Upper lobe of left lung (tissue), 6 donors: ENCODE measurements around the gene GNL3L. TPM values are rescaled to one million over a fixed set of nuclear protein-coding genes. Genes with fewer than 3 reads are reported as not detected.

Source experiments
- ATAC-seq, 2 donors: fragments of 200-7000 bp; cut with Tn5 transposase; one replicate each; pipeline ENCODE4 v1.9.1; 2022; ENCODE audit warnings: mild to moderate bottlenecking in 2 of 2, moderate library complexity in 2 of 2; ENCODE audit not compliant: low FRiP score in 2 of 2
- DNase-seq, 2 donors: peaks; one replicate each; pipeline ENCODE4 v3.0.0-alpha.2; 2019 to 2020
- H3K27ac ChIP-seq, 4 donors: fragments of 200-600 bp; sonication (generic); one replicate each; pipeline ENCODE4 v1.5.1; 2016 to 2019
- H3K27me3 ChIP-seq, 4 donors: fragments of 200-600 bp; sonication (generic); one replicate each; pipeline ENCODE4 v1.5.1; 2017 to 2019
- H3K36me3 ChIP-seq, 4 donors: fragments of 200-600 bp; sonication (generic); one replicate each; pipeline ENCODE4 v1.5.1; 2016 to 2019
- H3K4me1 ChIP-seq, 4 donors: fragments of 200-600 bp; sonication (generic); one replicate each; pipeline ENCODE4 v1.5.1; 2018 to 2019
- H3K4me3 ChIP-seq, 4 donors: fragments of 200-600 bp; sonication (generic); one replicate each; pipeline ENCODE4 v1.5.1; 2017 to 2019; ENCODE audit warnings: mild to moderate bottlenecking in 2 of 4, moderate library complexity in 1 of 4
- H3K9me3 ChIP-seq, 4 donors: fragments of 200-600 bp; sonication (generic); one replicate each; pipeline ENCODE4 v1.5.1; 2018 to 2019
- CTCF ChIP-seq, 6 experiments: fragments of 450-650 bp in 4 of 6; fragments of 200-600 bp in 2 of 6; sonication (generic) in 2 of 6; IDR thresholded peaks; one replicate each; pipeline ENCODE4 v1.5.1; 2016 to 2019; ENCODE audit warnings: antibody characterized with exemption in 6 of 6
- EP300 ChIP-seq, 4 donors: sonication (generic); formaldehyde crosslinking; IDR thresholded peaks; one replicate each; pipeline ENCODE4 v1.5.1; 2017; ENCODE audit warnings: antibody characterized with exemption in 4 of 4, control low read depth in 2 of 4
- POLR2A ChIP-seq, 4 donors: fragments of 450-650 bp; IDR thresholded peaks; one replicate each; pipeline ENCODE4 v1.5.1; 2016 to 2017; ENCODE audit warnings: antibody characterized with exemption in 4 of 4, mild to moderate bottlenecking in 2 of 4
- POLR2AphosphoS5 ChIP-seq, 2 donors: sonication (generic); formaldehyde crosslinking; IDR thresholded peaks; one replicate each; pipeline ENCODE4 v1.5.1; 2017; ENCODE audit warnings: antibody characterized with exemption in 2 of 2
- WGBS, 2 donors: methylation state at CpG; one replicate each; pipeline ENCODE4 v1.1.5; 2017 to 2018; 5-methylcytosine and 5-hydroxymethylcytosine counted together
- total RNA-seq, 6 donors: library from RNA; depleted of rRNA in 4 of 6; stranded (reverse); fragments of >200 nt in 4 of 6; gene quantifications; one replicate each; pipeline versions ENCODE4 v1.1.0 to v1.2.1, GENCODE V29; 2016 to 2021
- donor health status: DM: no; HTN: no; CAD: no; lungs with moderate emphysema.
- donor health status: DM: no; HTN: yes; CAD: no; lungs with severe emphysema.

Gene GNL3L
- total RNA-seq, 6 donors from 2014 or later: 24.6 to 37.7 (median 29.3) TPM

- Histone ChIP-seq H3K27me3 (no peaks in the 10 kb centered on the region), H3K36me3 (no peaks in the 10 kb centered on the region), H3K27ac (no peak overlapping the region), H3K4me1 (no peaks in the 10 kb centered on the region), H3K9me3 (no peaks in the 10 kb centered on the region), H3K4me3 (no peak overlapping the region)
- TF ChIP-seq POLR2A (IDR thresholded peaks at IDR 0.05) (no peak), EP300 (IDR thresholded peaks at IDR 0.05) (no peak), CTCF (IDR thresholded peaks at IDR 0.05) (no peak), POLR2AphosphoS5 (IDR thresholded peaks at IDR 0.05) (no peak)
- ATAC-seq (no peak), DNase-seq (no peak)
- WGBS, 2 donors: 74 to 83% methylated on average over 2 of the region's 2 CpGs
Observed at GRCh38 chrX:54597728-54598127, 67.7 kb downstream of the GNL3L start.

GRCh38 chrX:54602563-54602962, 72.5 kb downstream of the GNL3L start:
- Histone ChIP-seq H3K27me3 (no peaks in the 10 kb centered on the region), H3K4me3 (no peak overlapping the region), H3K27ac (no peak overlapping the region), H3K36me3 (no peaks in the 10 kb centered on the region), H3K9me3 (no peaks in the 10 kb centered on the region), H3K4me1 (no peaks in the 10 kb centered on the region)
- no peak for TF ChIP-seq EP300 (IDR thresholded peaks at IDR 0.05)
- no peak for TF ChIP-seq POLR2AphosphoS5 (IDR thresholded peaks at IDR 0.05)
- no peak for TF ChIP-seq POLR2A (IDR thresholded peaks at IDR 0.05)
- no peak for TF ChIP-seq CTCF (IDR thresholded peaks at IDR 0.05)
- DNase-seq: no peak
- 74% methylated on average over 1 of the region's 1 CpG; no CpG with 5 or more reads in 1 of the 2 donors for WGBS, 2 donors
- ATAC-seq: no peak

Other genes with a start within 250 kb of the GNL3L start
- gene WNK3, start 172.2 kb upstream of the GNL3L start, total RNA-seq: 1 to 10 TPM in 2 of 6 donors, under 1 TPM in 4; 0.84 to 1.4 (median 0.90) TPM
- gene TSR2, start 89.8 kb upstream of the GNL3L start, total RNA-seq: 10 to 100 TPM; 11.5 to 43.3 (median 24.3) TPM
- 1 to 10 TPM; 1.0 to 4.1 (median 1.7) TPM for gene FGD1, start 34.0 kb upstream of the GNL3L start, total RNA-seq